Keratinocyte (primary cell): ENCODE data around the gene ACSS2. TPM values are rescaled to one million over a fixed set of nuclear protein-coding genes. Genes with fewer than 3 reads are reported as not detected.

Source experiments
- DNase-seq: peaks from one replicate; pipeline ENCODE4 v3.0.0-alpha.2; 2011; ENCODE audit warnings: low read depth, missing footprints, low spot score
- FAIRE-seq: peaks from 2 replicates; lab custom pipeline; 2011; peaks lifted over from hg19 to GRCh38; lab: Jason Lieb, UNC
- H2AFZ ChIP-seq: 2 replicates; pipeline ENCODE4 v1.6.0; 2012; ENCODE audit warnings: low read length, control low read depth, inconsistent platforms; ENCODE audit not compliant: control insufficient read depth
- H3K27ac ChIP-seq: 2 replicates; pipeline ENCODE4 v1.5.1; 2011; ENCODE audit warnings: low read length; ENCODE audit not compliant: control insufficient read depth, insufficient read depth
- H3K27me3 ChIP-seq: 3 replicates; pipeline ENCODE4 v1.6.0; 2011; ENCODE audit warnings: low read length; ENCODE audit not compliant: control insufficient read depth, insufficient read depth; ENCODE audit errors: extremely low read depth
- H3K36me3 ChIP-seq, 2 experiments: 2 replicates in 1 of 2; 3 replicates in 1 of 2; pipeline ENCODE4 v1.5.1; 2011; ENCODE audit warnings: low read length in 2 of 2, mild to moderate bottlenecking in 1 of 2; ENCODE audit not compliant: control insufficient read depth in 2 of 2, insufficient read depth in 2 of 2; ENCODE audit errors: extremely low read depth in 1 of 2
- H3K4me1 ChIP-seq: 3 replicates; pipeline ENCODE4 v1.5.1; 2011; ENCODE audit warnings: low read length; ENCODE audit not compliant: control insufficient read depth, insufficient read depth; ENCODE audit errors: extremely low read depth
- H3K4me2 ChIP-seq: 3 replicates; pipeline ENCODE4 v1.6.0; 2011; ENCODE audit warnings: low read depth, low read length; ENCODE audit not compliant: control insufficient read depth, insufficient read depth; ENCODE audit errors: extremely low read depth
- H3K4me3 ChIP-seq, 3 experiments: fragments of 200-600 bp in 1 of 3; sonication (generic) in 1 of 3; 2 replicates in 2 of 3; 3 replicates in 1 of 3; pipeline ENCODE4 v1.5.1; 2011 to 2016; ENCODE audit warnings: low read length in 3 of 3, mild to moderate bottlenecking in 3 of 3, control low read depth in 2 of 3, inconsistent platforms in 1 of 3, low read depth in 1 of 3, mixed read lengths in 1 of 3, mixed run types in 1 of 3, moderate library complexity in 1 of 3; ENCODE audit not compliant: control insufficient read depth in 2 of 3, insufficient read depth in 2 of 3; ENCODE audit errors: extremely low read depth in 1 of 3
- H3K79me2 ChIP-seq: 2 replicates; pipeline ENCODE4 v1.6.0; 2012; ENCODE audit warnings: low read length; ENCODE audit not compliant: control insufficient read depth, insufficient read depth
- H3K9ac ChIP-seq: 3 replicates; pipeline ENCODE4 v1.6.0; 2011; ENCODE audit warnings: low read length; ENCODE audit not compliant: control insufficient read depth, insufficient read depth; ENCODE audit errors: extremely low read depth
- H3K9me1 ChIP-seq: 3 replicates; pipeline ENCODE4 v1.6.0; 2011; ENCODE audit warnings: low read length; ENCODE audit not compliant: control insufficient read depth, insufficient read depth; ENCODE audit errors: extremely low read depth
- H3K9me3 ChIP-seq: 2 replicates; pipeline ENCODE4 v1.5.1; 2012; ENCODE audit warnings: low read depth, low read length; ENCODE audit not compliant: control insufficient read depth
- H4K20me1 ChIP-seq: 3 replicates; pipeline ENCODE4 v1.6.0; 2011; ENCODE audit warnings: low read length; ENCODE audit not compliant: control insufficient read depth, insufficient read depth; ENCODE audit errors: extremely low read depth
- EZH2 ChIP-seq: IDR thresholded peaks from one replicate; pipeline ENCODE4 v1.6.1; 2012; ENCODE audit warnings: inconsistent platforms, mild to moderate bottlenecking, low read length, moderate library complexity
- dilution Hi-C: fragments of 300-500 bp; cut with MboI; formaldehyde crosslinking; loops from one replicate; pipeline ENCODE4 v1.7.0; 2020; ENCODE audit warnings: low sequenced_read_pairs; ENCODE audit not compliant: extremely low pct_ligation_motif_present
- polyA plus RNA-seq, 5 experiments: library from polyadenylated mRNA; depleted of rRNA in 3 of 5; stranded (reverse) in 3 of 5; stranded (forward) in 1 of 5; unstranded in 1 of 5; fragments of >200 nt; gene quantifications; 1 replicate in 1 of 5; 2 replicates in 3 of 5; 3 replicates in 1 of 5; pipeline versions ENCODE4 v1.2.1 to v1.2.3, GENCODE V29; 2011 to 2012; ENCODE audit warnings: missing spikeins in 2 of 5, low read depth in 1 of 5, low replicate concordance in 1 of 5
- TF ChIP-seq, protein P1 (sequence below), 3 experiments: IDR thresholded peaks in 1 of 3; conservative IDR thresholded peaks in 1 of 3; optimal IDR thresholded peaks in 1 of 3; 2 replicates in 2 of 3; 3 replicates in 1 of 3; pipeline versions ENCODE3 to v1.5.1; 2011; ENCODE audit warnings: low read length in 3 of 3, mild to moderate bottlenecking in 3 of 3, moderate library complexity in 2 of 3, control low read depth in 1 of 3, inconsistent platforms in 1 of 3; ENCODE audit not compliant: insufficient read depth in 2 of 3; ENCODE audit errors: extremely low read depth in 1 of 3

The ACSS2 gene
- polyA plus RNA-seq, 1 donor (not counting 4 experiments of a cell fraction or from before 2014, with no cell fraction given), result 90.6 TPM

DNA sequence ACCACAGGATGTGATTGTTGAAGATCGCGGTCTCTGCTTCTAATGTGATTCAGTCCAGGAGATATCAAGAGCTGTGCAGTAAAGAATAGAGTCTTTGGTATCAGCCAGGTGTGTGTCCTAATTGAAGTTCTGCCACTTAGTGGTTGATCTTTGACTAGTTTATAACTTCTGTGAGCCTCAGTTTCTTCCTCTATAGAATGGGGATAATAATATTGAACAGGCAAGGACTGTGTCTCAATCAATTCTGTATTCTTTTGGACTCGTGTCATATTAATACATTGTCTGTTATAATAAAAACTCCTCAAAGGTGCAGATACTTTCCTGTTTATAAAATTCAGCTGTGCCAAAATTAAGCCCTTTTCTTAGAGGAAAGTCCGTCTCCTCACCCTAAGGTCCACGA lies 27.8 kb upstream of the ACSS2 start:
- no peak overlapping the region for H3K9ac ChIP-seq
- TF ChIP-seq, protein P1, sequence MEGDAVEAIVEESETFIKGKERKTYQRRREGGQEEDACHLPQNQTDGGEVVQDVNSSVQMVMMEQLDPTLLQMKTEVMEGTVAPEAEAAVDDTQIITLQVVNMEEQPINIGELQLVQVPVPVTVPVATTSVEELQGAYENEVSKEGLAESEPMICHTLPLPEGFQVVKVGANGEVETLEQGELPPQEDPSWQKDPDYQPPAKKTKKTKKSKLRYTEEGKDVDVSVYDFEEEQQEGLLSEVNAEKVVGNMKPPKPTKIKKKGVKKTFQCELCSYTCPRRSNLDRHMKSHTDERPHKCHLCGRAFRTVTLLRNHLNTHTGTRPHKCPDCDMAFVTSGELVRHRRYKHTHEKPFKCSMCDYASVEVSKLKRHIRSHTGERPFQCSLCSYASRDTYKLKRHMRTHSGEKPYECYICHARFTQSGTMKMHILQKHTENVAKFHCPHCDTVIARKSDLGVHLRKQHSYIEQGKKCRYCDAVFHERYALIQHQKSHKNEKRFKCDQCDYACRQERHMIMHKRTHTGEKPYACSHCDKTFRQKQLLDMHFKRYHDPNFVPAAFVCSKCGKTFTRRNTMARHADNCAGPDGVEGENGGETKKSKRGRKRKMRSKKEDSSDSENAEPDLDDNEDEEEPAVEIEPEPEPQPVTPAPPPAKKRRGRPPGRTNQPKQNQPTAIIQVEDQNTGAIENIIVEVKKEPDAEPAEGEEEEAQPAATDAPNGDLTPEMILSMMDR (optimal IDR thresholded peaks at IDR 0.05 in 1 of 3, IDR thresholded peaks at IDR 0.05 in 1 of 3, conservative IDR thresholded peaks at IDR 0.05 in 1 of 3; ENCODE audit: extremely low read depth in 1 of 3, insufficient read depth in 2 of 3, low read length in 3 of 3), result no peak
- no peak for TF ChIP-seq EZH2
- H3K79me2 ChIP-seq, result no peaks in the 10 kb centered on the region
- H3K9me3 ChIP-seq, result no peaks in the 10 kb centered on the region
- H3K27me3 ChIP-seq, result no peaks in the 10 kb centered on the region
- no peaks in the 10 kb centered on the region for H4K20me1 ChIP-seq
- H2AFZ ChIP-seq, result no peak overlapping the region
- H3K4me3 ChIP-seq, result no peak overlapping the region
- no peaks in the 10 kb centered on the region for H3K9me1 ChIP-seq
- no peak overlapping the region for H3K27ac ChIP-seq
- no peak for FAIRE-seq
- no peak for DNase-seq
- H3K36me3 ChIP-seq, result peaks cover 0 to 3% of the 10 kb centered on the region in 2 experiments
- H3K4me2 ChIP-seq, result no peak overlapping the region
- no peaks in the 10 kb centered on the region for H3K4me1 ChIP-seq
- dilution Hi-C loops, result no loop called here

GRCh38 chr20:34849778-34850177 lies 26.6 kb upstream of the ACSS2 start:
- Histone ChIP-seq H3K9ac (no peak overlapping the region), H3K4me2 (no peak overlapping the region), H3K27me3 (no peaks in the 10 kb centered on the region), H3K9me3 (no peaks in the 10 kb centered on the region), H3K27ac (no peak overlapping the region), H3K9me1 (no peaks in the 10 kb centered on the region), H4K20me1 (no peaks in the 10 kb centered on the region), H3K4me3 (no peak overlapping the region), H3K79me2 (no peaks in the 10 kb centered on the region), H2AFZ (no peak overlapping the region), H3K36me3 (peaks cover 0 to 3% of the 10 kb centered on the region in 2 experiments), H3K4me1 (no peaks in the 10 kb centered on the region)
- dilution Hi-C loops, result no loop called here
- FAIRE-seq, result no peak
- TF ChIP-seq EZH2, result no peak
- TF ChIP-seq, protein P1 (optimal IDR thresholded peaks at IDR 0.05 in 1 of 3, IDR thresholded peaks at IDR 0.05 in 1 of 3, conservative IDR thresholded peaks at IDR 0.05 in 1 of 3; ENCODE audit: extremely low read depth in 1 of 3, insufficient read depth in 2 of 3, low read length in 3 of 3), result no peak
- no peak for DNase-seq
